HEK293 (cell line): ENCODE data around the gene VWF.

ENCODE experiments used
- CTCF ChIA-PET: fragments of 350-600 bp; formaldehyde crosslinking; extraction: SDS; loops from one replicate; lab custom pipeline; 2021; ENCODE audit warnings: antibody characterized with exemption; lab: Yijun Ruan, JAX
- POLR2A ChIA-PET: fragments of 300-600 bp; formaldehyde crosslinking; extraction: SDS; loops from one replicate; lab custom pipeline; 2020; ENCODE audit warnings: antibody characterized with exemption, inconsistent platforms; lab: Yijun Ruan, JAX
- H3K27ac ChIP-seq: fragments of 200-500 bp; sonication (Bioruptor generic); 2 replicates; pipeline ENCODE4 v1.5.1; 2014; ENCODE audit warnings: low read depth, low read length, control low read depth, inconsistent platforms; ENCODE audit errors: extremely low read depth
- H3K36me3 ChIP-seq, 2 experiments: fragments of 200-500 bp in 1 of 2; sonication (Bioruptor generic) in 1 of 2; 1 replicate in 1 of 2; 2 replicates in 1 of 2; pipeline ENCODE4 v1.5.1; 2014 to 2017; ENCODE audit warnings: inconsistent platforms in 2 of 2, low read length in 2 of 2; ENCODE audit not compliant: control insufficient read depth in 2 of 2, insufficient read depth in 1 of 2
- H3K4me1 ChIP-seq: fragments of 200-500 bp; sonication (Bioruptor generic); 2 replicates; pipeline ENCODE4 v1.5.1; 2014; ENCODE audit warnings: mild to moderate bottlenecking, low read length, inconsistent platforms; ENCODE audit not compliant: control insufficient read depth, insufficient read depth
- H3K4me3 ChIP-seq: 2 replicates; pipeline ENCODE4 v1.5.1; 2011; ENCODE audit warnings: low read depth, mild to moderate bottlenecking, control low read depth, low read length, moderate library complexity
- H3K9me3 ChIP-seq: fragments of 200-500 bp; sonication (Bioruptor generic); 2 replicates; pipeline ENCODE4 v1.5.1; 2014; ENCODE audit warnings: low read depth, low read length, inconsistent platforms; ENCODE audit not compliant: control insufficient read depth, insufficient read depth
- BCL11A ChIP-seq: fragments of 450-650 bp; formaldehyde crosslinking; IDR thresholded peaks from 2 replicates; pipeline ENCODE4 v1.5.1; 2016; ENCODE audit warnings: low read depth, missing biosample characterization, missing genetic modification characterization
- EGR2 ChIP-seq: fragments of 450-650 bp; formaldehyde crosslinking; IDR thresholded peaks from 2 replicates; pipeline ENCODE4 v1.5.1; 2016; ENCODE audit warnings: low read depth, missing biosample characterization, missing genetic modification characterization
- KLF1 ChIP-seq: fragments of 450-650 bp; formaldehyde crosslinking; IDR thresholded peaks from 2 replicates; pipeline ENCODE4 v1.5.1; 2016; ENCODE audit warnings: missing biosample characterization, missing genetic modification characterization
- YY1 ChIP-seq: fragments of 450-650 bp; formaldehyde crosslinking; IDR thresholded peaks from 2 replicates; pipeline ENCODE4 v1.5.1; 2018; ENCODE audit warnings: missing biosample characterization, missing genetic modification characterization
- ZBTB20 ChIP-seq: fragments of 450-650 bp; formaldehyde crosslinking; IDR thresholded peaks from 2 replicates; pipeline ENCODE4 v1.5.1; 2016; ENCODE audit warnings: missing biosample characterization, missing genetic modification characterization
- ZFHX2 ChIP-seq: fragments of 450-650 bp; formaldehyde crosslinking; conservative IDR thresholded peaks from 2 replicates; pipeline ENCODE4 v1.5.1; 2016; ENCODE audit warnings: missing biosample characterization, missing genetic modification characterization
- ZIC2 ChIP-seq: fragments of 450-650 bp; formaldehyde crosslinking; IDR thresholded peaks from 2 replicates; pipeline ENCODE4 v1.5.1; 2016; ENCODE audit warnings: missing biosample characterization, missing genetic modification characterization
- ZNF184 ChIP-seq: fragments of 450-650 bp; IDR thresholded peaks from 2 replicates; pipeline ENCODE4 v1.5.1; 2018; ENCODE audit warnings: missing biosample characterization, mild to moderate bottlenecking, missing genetic modification characterization
- ZNF274 ChIP-seq, 2 experiments: fragments of 200-500 bp in 1 of 2; fragments of 450-650 bp in 1 of 2; sonication (Bioruptor generic) in 1 of 2; formaldehyde crosslinking in 1 of 2; IDR thresholded peaks; 2 replicates each; pipeline versions ENCODE4 v1.5.1 to v1.6.1; 2014 to 2016; ENCODE audit warnings: borderline replicate concordance in 1 of 2, inconsistent platforms in 1 of 2, low read length in 1 of 2, missing biosample characterization in 1 of 2, missing genetic modification characterization in 1 of 2
- ZNF335 ChIP-seq: fragments of 450-650 bp; formaldehyde crosslinking; conservative IDR thresholded peaks from 2 replicates; pipeline ENCODE4 v1.5.1; 2016; ENCODE audit warnings: missing biosample characterization, missing genetic modification characterization
- ZNF394 ChIP-seq: fragments of 450-650 bp; formaldehyde crosslinking; IDR thresholded peaks from 2 replicates; pipeline ENCODE4 v1.5.1; 2016; ENCODE audit warnings: missing biosample characterization, missing genetic modification characterization, mild to moderate bottlenecking, moderate library complexity, borderline replicate concordance
- ZNF501 ChIP-seq: fragments of 450-650 bp; formaldehyde crosslinking; IDR thresholded peaks from 2 replicates; pipeline ENCODE4 v1.5.1; 2016; ENCODE audit warnings: missing biosample characterization, missing genetic modification characterization
- ZNF514 ChIP-seq: fragments of 450-650 bp; formaldehyde crosslinking; IDR thresholded peaks from 2 replicates; pipeline ENCODE4 v1.5.1; 2016; ENCODE audit warnings: missing biosample characterization, missing genetic modification characterization
- ZNF654 ChIP-seq: fragments of 450-650 bp; formaldehyde crosslinking; IDR thresholded peaks from 2 replicates; pipeline ENCODE4 v1.5.1; 2016; ENCODE audit warnings: low read depth, missing biosample characterization, missing genetic modification characterization
- ZNF670 ChIP-seq: fragments of 450-650 bp; formaldehyde crosslinking; IDR thresholded peaks from 2 replicates; pipeline ENCODE4 v1.5.1; 2016; ENCODE audit warnings: missing biosample characterization, missing genetic modification characterization, low read depth
- ZNF701 ChIP-seq: fragments of 450-650 bp; formaldehyde crosslinking; IDR thresholded peaks from 2 replicates; pipeline ENCODE4 v1.5.1; 2016; ENCODE audit warnings: missing biosample characterization, missing genetic modification characterization
- ZNF707 ChIP-seq: fragments of 450-650 bp; formaldehyde crosslinking; IDR thresholded peaks from 2 replicates; pipeline ENCODE4 v1.5.1; 2016; ENCODE audit warnings: missing biosample characterization, missing genetic modification characterization

Gene VWF

DNA sequence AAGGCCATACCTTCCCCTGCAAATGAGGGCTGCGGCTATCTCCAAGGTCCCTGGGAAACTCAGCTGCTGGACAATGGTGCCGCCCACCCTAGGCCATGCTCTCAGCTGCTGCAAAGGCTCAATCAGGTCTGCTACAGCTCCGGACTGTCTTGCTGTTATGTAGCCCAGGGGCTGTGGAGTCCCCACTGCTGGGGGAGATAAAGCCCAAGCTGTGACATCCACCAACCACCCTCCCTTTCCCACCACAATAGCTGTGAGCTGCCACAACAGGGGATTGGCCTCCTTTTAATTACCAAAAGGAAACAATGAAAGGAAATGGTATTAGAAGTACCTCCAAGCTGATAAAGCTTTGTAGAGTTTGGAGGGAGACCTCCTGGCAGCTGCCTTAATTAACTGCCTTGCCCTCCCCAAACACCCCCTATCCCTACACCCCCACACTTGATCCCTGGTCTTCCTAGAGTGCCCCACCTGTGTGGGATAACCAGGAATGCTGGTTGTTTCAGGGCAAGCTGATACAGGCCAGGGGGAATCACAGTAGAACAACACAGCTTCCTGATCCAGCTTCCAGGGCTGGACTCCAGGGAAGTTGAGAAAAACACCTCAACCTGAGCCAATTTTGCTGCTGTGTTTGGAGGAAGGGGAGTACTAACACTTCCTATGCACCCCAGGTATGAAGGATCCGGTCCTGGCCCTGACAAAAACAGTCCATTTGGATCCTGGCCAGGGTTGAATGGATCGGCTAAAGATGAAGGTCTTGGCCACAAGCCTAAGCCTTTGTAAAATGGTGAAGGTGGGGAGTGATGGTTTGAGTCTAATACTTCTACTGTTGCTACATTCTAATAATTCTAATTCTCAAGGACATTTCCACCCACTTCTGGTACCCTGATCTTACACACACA, at the start of gene VWF:
Gene VWF, minus strand, starts transcription at position 260 of the 899 bp plus-strand sequence. CDS start 1,474 bp downstream, outside the sequence.
- CTCF ChIA-PET = interaction anchor here (0.6 to 1.0 kb wide), 3 partner anchors 71 to 136 kb away, joined by 3 to 4 read pairs (median 3); no protein-coding TSS in a partner anchor
- POLR2A ChIA-PET = interaction anchor here (0.6 kb wide), 1 partner anchor 72 kb away, joined by 4 read pairs; no protein-coding TSS in a partner anchor

GRCh38 chr12:6172862-6173261, 48.4 kb upstream of the VWF start:
- Histone ChIP-seq H3K9me3 (no peaks in the 10 kb centered on the region), H3K36me3 (no peaks in the 10 kb centered on the region), H3K4me3 (no peak overlapping the region), H3K4me1 (no peaks in the 10 kb centered on the region), H3K27ac (no peak overlapping the region)
- TF ChIP-seq ZNF701 (tag by site-specific recombination) (peak; percentile 77; the same call in 1 of the 2 replicates), BCL11A (tag by site-specific recombination) (no peak), EGR2 (tag by site-specific recombination) (peak; percentile 44)
- ChIA-PET CTCF (no interaction called here), POLR2A (no interaction called here)

More for the DNA sequence above, at the start of gene VWF:
- TF ChIP-seq ZBTB20 (tag by site-specific recombination) (peak; percentile 46; the same call in 1 of the 2 replicates), ZNF670 (tag by site-specific recombination) (no peak), ZIC2 (tag by site-specific recombination) (peak; percentile 47; the same call in 1 of the 2 replicates)
- Histone ChIP-seq H3K36me3 (no peaks in the 10 kb centered on the region), H3K4me3 (no peak within 1 kb of the TSS), H3K9me3 (no peaks in the 10 kb centered on the region), H3K27ac (no peak within 1 kb of the TSS), H3K4me1 (no peaks in the 10 kb centered on the region)

- ChIA-PET POLR2A (no interaction called here), CTCF (no interaction called here)
- Histone ChIP-seq H3K9me3 (no peaks in the 10 kb centered on the region), H3K27ac (no peak overlapping the region), H3K4me3 (no peak overlapping the region), H3K4me1 (no peaks in the 10 kb centered on the region), H3K36me3 (no peaks in the 10 kb centered on the region)
- TF ChIP-seq ZNF274 (IDR thresholded peaks at IDR 0.05; ENCODE audit: low read length) (no peak), ZNF274 (tag by site-specific recombination; IDR thresholded peaks at IDR 0.05; ENCODE audit: borderline replicate concordance) (no peak), ZNF670 (tag by site-specific recombination) (no peak), ZNF184 (no peak), YY1 (tag by site-specific recombination) (no peak), ZNF707 (tag by site-specific recombination) (no peak), ZNF654 (tag by site-specific recombination) (no peak), KLF1 (tag by site-specific recombination) (no peak), ZNF394 (no peak), ZNF514 (tag by site-specific recombination) (no peak), ZNF335 (no peak)
These were observed 47.6 kb upstream of the VWF start for GRCh38 chr12:6172086-6172485.

- Histone ChIP-seq H3K27ac (no peak overlapping the region), H3K4me3 (no peak overlapping the region), H3K9me3 (no peaks in the 10 kb centered on the region), H3K36me3 (no peaks in the 10 kb centered on the region), H3K4me1 (no peaks in the 10 kb centered on the region)
- CTCF ChIA-PET = interaction anchor here (0.6 kb wide), 1 partner anchor 133 kb away, joined by 6 read pairs; no protein-coding TSS in a partner anchor
- TF ChIP-seq EGR2 (tag by site-specific recombination) = peak; percentile 48; the same call in 1 of the 2 replicates
- 0 out of 2 replicates have a peak, but pooled peaks have one; percentile 27 for TF ChIP-seq ZFHX2 (tag by site-specific recombination)
- TF ChIP-seq ZNF501 = no peak
- POLR2A ChIA-PET = no interaction called here
These were observed 47.0 kb upstream of the VWF start for GRCh38 chr12:6171409-6172015.
